MM.1S (cell line): ENCODE results near the gene MORC4.
A peak's percentile ranks its signal among the peaks of the same experiment; 100 is the strongest.

Experiments used
- DNase-seq: peaks from one replicate; pipeline ENCODE4 v3.0.0-alpha.2; 2015
- H2AFZ ChIP-seq: fragments of 300-600 bp; sonication (generic); 2 replicates; pipeline ENCODE4 v1.6.0; 2016; ENCODE audit warnings: antibody characterized with exemption, low read length
- H3F3A ChIP-seq: fragments of 300-600 bp; sonication (generic); 2 replicates; pipeline ENCODE4 v1.6.1; 2016; ENCODE audit warnings: mild to moderate bottlenecking, antibody characterized with exemption, low read length, moderate library complexity, mixed read lengths; ENCODE audit not compliant: insufficient read depth
- H3K27ac ChIP-seq: fragments of 300-600 bp; sonication (generic); 2 replicates; pipeline ENCODE4 v1.5.1; 2016; ENCODE audit warnings: mild to moderate bottlenecking, low read length
- H3K27me3 ChIP-seq: fragments of 300-600 bp; sonication (generic); replicated peaks from 2 replicates; pipeline ENCODE4 v1.6.0; 2016; ENCODE audit warnings: low read length; ENCODE audit not compliant: insufficient read depth
- H3K36me3 ChIP-seq: fragments of 300-600 bp; sonication (generic); replicated peaks from 2 replicates; pipeline ENCODE4 v1.6.1; 2016; ENCODE audit warnings: mild to moderate bottlenecking, low read length, mixed read lengths; ENCODE audit not compliant: insufficient read depth
- H3K4me1 ChIP-seq: fragments of 300-600 bp; sonication (generic); 2 replicates; pipeline ENCODE4 v1.6.1; 2016; ENCODE audit warnings: low read length, mixed read lengths
- H3K4me2 ChIP-seq: fragments of 300-600 bp; sonication (generic); 2 replicates; pipeline ENCODE4 v1.6.0; 2016; ENCODE audit warnings: low read depth, low read length
- H3K4me3 ChIP-seq: fragments of 300-600 bp; sonication (generic); 2 replicates; pipeline ENCODE4 v1.5.1; 2016; ENCODE audit warnings: low read length, mixed read lengths
- H3K79me2 ChIP-seq: fragments of 300-600 bp; sonication (generic); 2 replicates; pipeline ENCODE4 v1.6.1; 2016; ENCODE audit warnings: mixed run types, low read length, mixed read lengths
- H3K9ac ChIP-seq: fragments of 300-600 bp; sonication (generic); 2 replicates; pipeline ENCODE4 v1.6.1; 2016; ENCODE audit warnings: low read length, mixed read lengths
- H3K9me2 ChIP-seq: fragments of 300-600 bp; sonication (generic); replicated peaks from 2 replicates; pipeline ENCODE4 v1.6.1; 2016; ENCODE audit warnings: mild to moderate bottlenecking, low read length, mixed read lengths; ENCODE audit not compliant: insufficient read depth
- H3K9me3 ChIP-seq: fragments of 300-600 bp; sonication (generic); replicated peaks from 2 replicates; pipeline ENCODE4 v1.6.1; 2016; ENCODE audit warnings: mild to moderate bottlenecking, low read length, mixed read lengths; ENCODE audit not compliant: insufficient read depth
- H4K20me1 ChIP-seq: fragments of 300-600 bp; sonication (generic); 2 replicates; pipeline ENCODE4 v1.6.1; 2016; ENCODE audit warnings: mild to moderate bottlenecking, low read length, moderate library complexity, mixed read lengths; ENCODE audit not compliant: insufficient read depth
- CTCF ChIP-seq: fragments of 300-600 bp; sonication (generic); IDR thresholded peaks from 2 replicates; pipeline ENCODE4 v1.5.1; 2016; ENCODE audit warnings: antibody characterized with exemption, low read length, mixed read lengths
- EZH2 ChIP-seq: fragments of 300-600 bp; sonication (generic); optimal IDR thresholded peaks from 2 replicates; pipeline ENCODE3; 2017; ENCODE audit warnings: low read depth, mild to moderate bottlenecking, antibody characterized with exemption, low read length, mixed read lengths
- EZH2phosphoT487 ChIP-seq: fragments of 300-600 bp; sonication (generic); IDR thresholded peaks from 2 replicates; pipeline ENCODE4 v1.6.1; 2018; ENCODE audit warnings: antibody characterized with exemption, low read length

MORC4 gene

GRCh38 chrX:106899841-106900240, 100.2 kb downstream of the MORC4 start:
- H3K4me1 ChIP-seq = no peaks in the 10 kb centered on the region

GRCh38 chrX:106899276-106899675, 100.7 kb downstream of the MORC4 start:
- TF ChIP-seq EZH2 (no peak), EZH2phosphoT487 (no peak), CTCF (no peak)
- H3K9me2 ChIP-seq = no peaks in the 10 kb centered on the region
- no peaks in the 10 kb centered on the region for H3K9me3 ChIP-seq
- H3K36me3 ChIP-seq = no peaks in the 10 kb centered on the region
- DNase-seq = no peak
- no peaks in the 10 kb centered on the region for H4K20me1 ChIP-seq
- H3F3A ChIP-seq = no peaks in the 10 kb centered on the region
- no peak overlapping the region for H2AFZ ChIP-seq
- no peak overlapping the region for H3K9ac ChIP-seq
- H3K4me2 ChIP-seq = no peak overlapping the region
- H3K4me1 ChIP-seq = no peaks in the 10 kb centered on the region
- no peak overlapping the region for H3K27ac ChIP-seq
- no peaks in the 10 kb centered on the region for H3K27me3 ChIP-seq
- H3K79me2 ChIP-seq = no peaks in the 10 kb centered on the region
- no peak overlapping the region for H3K4me3 ChIP-seq

More at GRCh38 chrX:106899841-106900240, 100.2 kb downstream of the MORC4 start:
- Histone ChIP-seq H3K4me3 (no peak overlapping the region), H3K27ac (no peak overlapping the region), H3K4me2 (no peak overlapping the region), H3K27me3 (no peaks in the 10 kb centered on the region), H3K9ac (no peak overlapping the region), H3K79me2 (no peaks in the 10 kb centered on the region), H3F3A (no peaks in the 10 kb centered on the region), H3K36me3 (no peaks in the 10 kb centered on the region), H3K9me2 (no peaks in the 10 kb centered on the region), H3K9me3 (no peaks in the 10 kb centered on the region), H4K20me1 (no peaks in the 10 kb centered on the region), H2AFZ (no peak overlapping the region)
- DNase-seq = no peak
- TF ChIP-seq EZH2phosphoT487 = no peak
- no peak for TF ChIP-seq CTCF
- no peak for TF ChIP-seq EZH2

- Histone ChIP-seq H3K27ac (no peak overlapping the region), H2AFZ (no peak overlapping the region), H3K27me3 (no peaks in the 10 kb centered on the region), H3F3A (no peaks in the 10 kb centered on the region), H3K4me2 (no peak overlapping the region), H3K9ac (no peak overlapping the region), H3K36me3 (no peaks in the 10 kb centered on the region), H3K4me1 (no peaks in the 10 kb centered on the region), H3K9me2 (no peaks in the 10 kb centered on the region), H4K20me1 (no peaks in the 10 kb centered on the region), H3K79me2 (no peaks in the 10 kb centered on the region), H3K9me3 (no peaks in the 10 kb centered on the region), H3K4me3 (no peak overlapping the region)
- DNase-seq = peak; percentile 67
- TF ChIP-seq EZH2phosphoT487 (no peak), CTCF (peak; percentile 56)
Observed at GRCh38 chrX:106898462-106898861, 101.5 kb downstream of the MORC4 start.
